Gastrocnemius medialis (tissue), 4 donors: ENCODE results near the gene GRPEL2. TPM values are rescaled to one million over a fixed set of nuclear protein-coding genes. Genes with fewer than 3 reads are reported as not detected.

ENCODE experiments used
- ATAC-seq, 2 donors: fragments of 150-250 bp; one replicate each; pipeline ENCODE4 v1.9.1; 2016
- DNase-seq, 2 donors: peaks; one replicate each; pipeline ENCODE4 v3.0.0-alpha.2; 2019
- H3K27ac ChIP-seq, 4 donors: fragments of 200-600 bp; sonication (generic); 1 replicate in 1 of 4; 2 replicates in 3 of 4; pipeline ENCODE4 v1.5.1; 2016 to 2018; ENCODE audit warnings: mild to moderate bottlenecking in 2 of 4, moderate library complexity in 1 of 4
- H3K27me3 ChIP-seq, 3 donors: fragments of 200-600 bp; sonication (generic) in 2 of 3; 1 replicate in 1 of 3; 2 replicates in 2 of 3; pipeline versions ENCODE4 v1.5.1 to v1.6.0; 2016 to 2019; ENCODE audit warnings: mild to moderate bottlenecking in 1 of 3, moderate library complexity in 1 of 3
- H3K36me3 ChIP-seq, 2 donors: fragments of 200-600 bp; sonication (generic) in 1 of 2; one replicate each; pipeline ENCODE4 v1.5.1; 2017 to 2018
- H3K4me1 ChIP-seq, 2 donors: fragments of 200-600 bp; sonication (generic) in 1 of 2; one replicate each; pipeline ENCODE4 v1.5.1; 2016 to 2017; ENCODE audit warnings: mild to moderate bottlenecking in 2 of 2
- H3K4me3 ChIP-seq, 4 donors: fragments of 200-600 bp; sonication (generic) in 3 of 4; 1 replicate in 1 of 4; 2 replicates in 3 of 4; pipeline ENCODE4 v1.5.1; 2016 to 2019; ENCODE audit warnings: mild to moderate bottlenecking in 2 of 4
- H3K9me3 ChIP-seq, 3 donors: fragments of 200-600 bp; sonication (generic) in 2 of 3; 1 replicate in 1 of 3; 2 replicates in 2 of 3; pipeline ENCODE4 v1.5.1; 2016 to 2019
- POLR2A ChIP-seq, 2 donors: fragments of 450-650 bp; IDR thresholded peaks; one replicate each; pipeline ENCODE4 v1.6.1; 2017; ENCODE audit warnings: antibody characterized with exemption in 2 of 2, mild to moderate bottlenecking in 2 of 2, moderate library complexity in 2 of 2
- in situ Hi-C, 4 donors: fragments of 200-750 bp; cut with MboI; loops; one replicate each; pipeline versions ENCODE4 v1.15.0 to v1.8.0; 2017; ENCODE audit warnings: low sequenced_read_pairs in 4 of 4
- intact Hi-C: fragments of 100-400 bp; cut with DNase I; formaldehyde crosslinking; loops from one replicate; pipeline ENCODE4 v1.15.1; 2023; ENCODE audit warnings: low total_unique reads
- total RNA-seq, 4 donors: library from RNA; depleted of rRNA; stranded (reverse); fragments of >200 nt; gene quantifications; one replicate each; pipeline versions ENCODE4 v1.1.0 to v1.2.3, GENCODE V29; 2016
- TF ChIP-seq, protein P1 (sequence below), 5 experiments: fragments of 450-650 bp in 3 of 5; fragments of 200-600 bp in 2 of 5; sonication (generic) in 2 of 5; IDR thresholded peaks in 4 of 5; conservative IDR thresholded peaks in 1 of 5; 1 replicate in 4 of 5; 2 replicates in 1 of 5; pipeline ENCODE4 v1.5.1; 2016 to 2019; ENCODE audit warnings: antibody characterized with exemption in 5 of 5, mild to moderate bottlenecking in 3 of 5, moderate library complexity in 3 of 5

Gene GRPEL2
- total RNA-seq, 4 donors from 2014 or later, result 7.8 to 13.3 (median 9.9) TPM

DNA sequence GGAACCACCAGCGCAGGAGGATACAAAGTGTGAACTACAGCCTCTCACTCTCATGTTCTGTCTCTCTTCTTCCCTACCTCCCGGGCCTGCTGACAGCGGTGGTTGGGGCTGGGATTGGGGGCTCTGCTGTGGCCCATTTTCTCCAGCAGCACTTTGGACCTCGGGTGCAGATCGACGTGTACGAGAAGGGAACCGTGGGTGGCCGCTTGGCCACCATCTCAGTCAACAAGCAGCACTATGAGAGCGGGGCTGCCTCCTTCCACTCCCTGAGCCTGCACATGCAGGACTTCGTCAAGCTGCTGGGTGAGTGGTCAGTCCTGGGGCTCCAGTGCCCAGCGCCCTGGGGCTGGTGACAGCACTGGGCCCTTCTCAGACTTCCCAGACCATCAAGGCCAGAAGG lies 17.2 kb downstream of the GRPEL2 start:
- DNase-seq (no peak), ATAC-seq (no peak)
- Histone ChIP-seq H3K4me3 (no peak overlapping the region), H3K4me1 (peaks cover 0 to 5% of the 10 kb centered on the region in 2 donors), H3K9me3 (no peaks in the 10 kb centered on the region), H3K27ac (no peak overlapping the region), H3K36me3 (no peaks in the 10 kb centered on the region), H3K27me3 (no peaks in the 10 kb centered on the region)
- in situ Hi-C loops (loop anchor here in 1 of 4 donors (5.0 kb wide), 1 partner anchor 95 kb away; no protein-coding TSS in a partner anchor), intact Hi-C loops (no loop called here)
- TF ChIP-seq, protein P1, sequence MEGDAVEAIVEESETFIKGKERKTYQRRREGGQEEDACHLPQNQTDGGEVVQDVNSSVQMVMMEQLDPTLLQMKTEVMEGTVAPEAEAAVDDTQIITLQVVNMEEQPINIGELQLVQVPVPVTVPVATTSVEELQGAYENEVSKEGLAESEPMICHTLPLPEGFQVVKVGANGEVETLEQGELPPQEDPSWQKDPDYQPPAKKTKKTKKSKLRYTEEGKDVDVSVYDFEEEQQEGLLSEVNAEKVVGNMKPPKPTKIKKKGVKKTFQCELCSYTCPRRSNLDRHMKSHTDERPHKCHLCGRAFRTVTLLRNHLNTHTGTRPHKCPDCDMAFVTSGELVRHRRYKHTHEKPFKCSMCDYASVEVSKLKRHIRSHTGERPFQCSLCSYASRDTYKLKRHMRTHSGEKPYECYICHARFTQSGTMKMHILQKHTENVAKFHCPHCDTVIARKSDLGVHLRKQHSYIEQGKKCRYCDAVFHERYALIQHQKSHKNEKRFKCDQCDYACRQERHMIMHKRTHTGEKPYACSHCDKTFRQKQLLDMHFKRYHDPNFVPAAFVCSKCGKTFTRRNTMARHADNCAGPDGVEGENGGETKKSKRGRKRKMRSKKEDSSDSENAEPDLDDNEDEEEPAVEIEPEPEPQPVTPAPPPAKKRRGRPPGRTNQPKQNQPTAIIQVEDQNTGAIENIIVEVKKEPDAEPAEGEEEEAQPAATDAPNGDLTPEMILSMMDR (IDR thresholded peaks at IDR 0.05 in 4 of 5, conservative IDR thresholded peaks at IDR 0.05 in 1 of 5), result no peak
- no peak for TF ChIP-seq POLR2A (IDR thresholded peaks at IDR 0.05)

DNA sequence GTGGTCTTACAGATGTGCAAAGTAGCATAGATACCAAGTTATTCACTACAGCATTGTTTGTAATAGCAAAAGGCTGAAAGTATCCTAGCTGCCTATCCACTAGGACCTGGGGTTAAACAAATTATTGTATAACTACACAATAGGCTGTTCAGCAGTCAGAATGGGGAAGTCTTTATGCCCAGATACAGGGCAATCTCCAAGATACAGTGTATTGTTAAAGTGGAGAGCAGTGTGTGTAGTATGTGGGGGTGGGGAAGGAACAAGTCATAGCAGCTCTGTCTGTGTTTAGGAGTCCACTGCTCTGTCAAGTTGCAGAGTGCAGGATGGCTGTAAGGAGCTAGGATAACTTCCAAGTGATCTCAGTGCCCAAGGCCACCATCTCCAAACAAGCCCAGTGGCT lies 18.1 kb downstream of the GRPEL2 start:
- no peaks in the 10 kb centered on the region for H3K36me3 ChIP-seq
- H3K4me1 ChIP-seq, result peaks cover 0 to 2% of the 10 kb centered on the region in 2 donors
- DNase-seq, result no peak
- no peak for ATAC-seq
- H3K27me3 ChIP-seq, result no peaks in the 10 kb centered on the region
- in situ Hi-C loops (loop anchor here in 1 of 4 donors (5.0 kb wide), 1 partner anchor 96 kb away; no protein-coding TSS in a partner anchor), intact Hi-C loops (no loop called here)
- no peak for TF ChIP-seq POLR2A (IDR thresholded peaks at IDR 0.05)
- TF ChIP-seq, protein P1 (IDR thresholded peaks at IDR 0.05 in 4 of 5, conservative IDR thresholded peaks at IDR 0.05 in 1 of 5), result no peak
- H3K4me3 ChIP-seq, result no peak overlapping the region
- no peak overlapping the region for H3K27ac ChIP-seq
- no peaks in the 10 kb centered on the region for H3K9me3 ChIP-seq

DNA sequence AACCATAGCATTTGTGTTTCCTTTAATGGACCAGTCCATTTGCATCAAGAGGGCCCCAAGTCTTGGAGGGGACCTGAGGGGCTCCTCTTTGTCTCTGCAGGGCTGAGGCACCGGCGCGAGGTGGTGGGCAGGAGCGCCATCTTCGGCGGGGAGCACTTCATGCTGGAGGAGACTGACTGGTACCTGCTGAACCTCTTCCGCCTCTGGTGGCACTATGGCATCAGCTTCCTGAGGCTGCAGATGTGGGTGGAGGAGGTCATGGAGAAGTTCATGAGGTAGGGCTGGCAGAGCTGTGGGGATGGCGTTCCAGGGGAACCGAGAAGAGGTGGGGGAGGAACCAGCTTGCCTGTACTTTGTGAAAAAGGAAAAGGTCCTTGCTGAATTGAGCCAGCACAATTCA lies 18.6 kb downstream of the GRPEL2 start:
- intact Hi-C loops (no loop called here), in situ Hi-C loops (loop anchor here in 1 of 4 donors (5.0 kb wide), 1 partner anchor 97 kb away; no protein-coding TSS in a partner anchor)
- Histone ChIP-seq H3K36me3 (no peaks in the 10 kb centered on the region), H3K27me3 (no peaks in the 10 kb centered on the region), H3K9me3 (no peaks in the 10 kb centered on the region), H3K4me3 (no peak overlapping the region), H3K4me1 (no peaks in the 10 kb centered on the region), H3K27ac (no peak overlapping the region)
- ATAC-seq (no peak), DNase-seq (no peak)
- no peak for TF ChIP-seq POLR2A (IDR thresholded peaks at IDR 0.05)
- TF ChIP-seq, protein P1 (IDR thresholded peaks at IDR 0.05 in 4 of 5, conservative IDR thresholded peaks at IDR 0.05 in 1 of 5), result no peak

DNA sequence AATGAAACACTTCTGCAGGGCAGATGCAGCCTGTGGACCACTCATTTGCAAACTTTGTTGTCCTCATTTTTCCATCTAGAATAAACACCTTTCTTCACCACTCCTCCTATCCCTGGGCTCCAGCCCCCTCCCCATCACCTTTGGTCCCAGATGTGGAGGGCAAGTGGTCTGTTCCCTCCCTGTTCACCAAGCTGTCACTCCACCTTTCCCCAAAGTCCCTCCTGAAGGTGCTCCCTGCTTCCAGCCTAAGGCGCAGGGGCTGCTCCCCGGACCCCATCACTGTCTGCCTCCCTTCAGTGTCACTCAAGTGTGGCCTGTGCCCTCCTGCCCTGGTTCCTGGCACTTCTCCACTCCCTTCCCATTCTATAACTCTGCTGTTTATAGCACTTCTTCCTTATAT lies 19.4 kb downstream of the GRPEL2 start:
- Histone ChIP-seq H3K4me3 (no peak overlapping the region), H3K36me3 (no peaks in the 10 kb centered on the region), H3K27ac (no peak overlapping the region), H3K27me3 (no peaks in the 10 kb centered on the region), H3K4me1 (no peaks in the 10 kb centered on the region), H3K9me3 (no peaks in the 10 kb centered on the region)
- TF ChIP-seq, protein P1 (IDR thresholded peaks at IDR 0.05 in 4 of 5, conservative IDR thresholded peaks at IDR 0.05 in 1 of 5), result no peak
- no peak for TF ChIP-seq POLR2A (IDR thresholded peaks at IDR 0.05)
- ATAC-seq (no peak), DNase-seq (no peak)
- intact Hi-C loops, result no loop called here
- in situ Hi-C loops, result loop anchor here in 2 of 4 donors (5.0 kb wide), 1 partner anchor 97 kb away; no protein-coding TSS in a partner anchor

DNA sequence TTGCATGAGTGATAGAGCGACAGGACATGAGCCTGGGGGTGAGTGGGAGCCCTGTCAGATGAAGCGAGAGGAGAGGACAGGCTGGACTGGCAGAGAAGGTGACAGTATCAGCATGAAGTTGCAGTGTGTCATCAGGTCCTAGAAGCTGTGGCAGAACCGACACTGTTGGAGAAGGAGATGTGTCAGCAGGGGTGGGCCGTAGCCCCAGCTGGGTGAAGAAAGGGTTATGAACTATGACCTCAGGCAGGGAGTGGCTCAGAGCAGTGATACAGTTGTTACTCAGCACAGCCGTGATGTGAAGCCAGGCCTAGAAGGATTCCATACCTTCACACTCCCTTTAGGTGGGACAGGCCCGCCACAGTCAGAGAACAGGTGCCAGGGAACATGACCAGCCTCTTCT lies 20.1 kb downstream of the GRPEL2 start:
- H3K4me3 ChIP-seq, result no peak overlapping the region
- intact Hi-C loops (no loop called here), in situ Hi-C loops (loop anchor here in 1 of 4 donors (5.0 kb wide), 1 partner anchor 98 kb away; no protein-coding TSS in a partner anchor)
- no peaks in the 10 kb centered on the region for H3K9me3 ChIP-seq
- TF ChIP-seq POLR2A (IDR thresholded peaks at IDR 0.05), result no peak
- TF ChIP-seq, protein P1 (IDR thresholded peaks at IDR 0.05 in 4 of 5, conservative IDR thresholded peaks at IDR 0.05 in 1 of 5), result no peak
- DNase-seq, result no peak
- no peak for ATAC-seq
- H3K4me1 ChIP-seq, result no peaks in the 10 kb centered on the region
- no peaks in the 10 kb centered on the region for H3K27me3 ChIP-seq
- H3K36me3 ChIP-seq, result no peaks in the 10 kb centered on the region
- no peak overlapping the region for H3K27ac ChIP-seq
